ENCODE measurements around the gene TRIO.

TRIO gene

DNA sequence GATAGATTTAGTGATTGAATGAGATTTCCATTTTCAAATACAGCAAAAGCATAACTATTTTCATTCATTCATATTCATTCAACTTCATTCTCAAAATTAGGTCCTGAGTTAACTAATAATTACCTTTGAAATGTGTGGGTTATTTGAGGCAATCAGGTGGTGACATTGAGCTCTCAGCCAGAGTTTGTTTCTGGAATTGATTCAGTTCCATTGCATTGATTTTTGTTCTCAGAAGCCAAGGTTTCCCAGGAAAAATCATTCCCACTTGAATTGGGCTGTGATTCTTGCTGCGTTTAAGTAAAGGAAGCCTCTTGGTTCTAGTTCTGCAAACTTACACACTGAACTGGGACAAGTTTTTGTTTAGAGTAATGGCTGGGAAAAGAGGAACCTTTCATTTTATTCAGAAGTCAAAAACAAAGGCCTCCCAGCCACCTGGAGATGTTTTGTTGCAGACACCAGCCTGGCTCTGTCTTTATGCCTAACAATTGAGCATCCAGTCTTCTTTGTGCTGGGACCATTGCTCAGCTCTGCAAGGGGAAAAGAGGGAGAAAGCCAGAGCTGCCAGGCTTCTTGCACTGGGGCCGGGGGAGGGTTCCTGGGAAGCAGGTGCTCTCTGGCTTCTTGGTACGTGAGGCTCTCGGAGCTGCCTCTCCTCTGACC lies 198.6 kb downstream of the TRIO start (continued):
- TF ChIP-seq, protein P1, sequence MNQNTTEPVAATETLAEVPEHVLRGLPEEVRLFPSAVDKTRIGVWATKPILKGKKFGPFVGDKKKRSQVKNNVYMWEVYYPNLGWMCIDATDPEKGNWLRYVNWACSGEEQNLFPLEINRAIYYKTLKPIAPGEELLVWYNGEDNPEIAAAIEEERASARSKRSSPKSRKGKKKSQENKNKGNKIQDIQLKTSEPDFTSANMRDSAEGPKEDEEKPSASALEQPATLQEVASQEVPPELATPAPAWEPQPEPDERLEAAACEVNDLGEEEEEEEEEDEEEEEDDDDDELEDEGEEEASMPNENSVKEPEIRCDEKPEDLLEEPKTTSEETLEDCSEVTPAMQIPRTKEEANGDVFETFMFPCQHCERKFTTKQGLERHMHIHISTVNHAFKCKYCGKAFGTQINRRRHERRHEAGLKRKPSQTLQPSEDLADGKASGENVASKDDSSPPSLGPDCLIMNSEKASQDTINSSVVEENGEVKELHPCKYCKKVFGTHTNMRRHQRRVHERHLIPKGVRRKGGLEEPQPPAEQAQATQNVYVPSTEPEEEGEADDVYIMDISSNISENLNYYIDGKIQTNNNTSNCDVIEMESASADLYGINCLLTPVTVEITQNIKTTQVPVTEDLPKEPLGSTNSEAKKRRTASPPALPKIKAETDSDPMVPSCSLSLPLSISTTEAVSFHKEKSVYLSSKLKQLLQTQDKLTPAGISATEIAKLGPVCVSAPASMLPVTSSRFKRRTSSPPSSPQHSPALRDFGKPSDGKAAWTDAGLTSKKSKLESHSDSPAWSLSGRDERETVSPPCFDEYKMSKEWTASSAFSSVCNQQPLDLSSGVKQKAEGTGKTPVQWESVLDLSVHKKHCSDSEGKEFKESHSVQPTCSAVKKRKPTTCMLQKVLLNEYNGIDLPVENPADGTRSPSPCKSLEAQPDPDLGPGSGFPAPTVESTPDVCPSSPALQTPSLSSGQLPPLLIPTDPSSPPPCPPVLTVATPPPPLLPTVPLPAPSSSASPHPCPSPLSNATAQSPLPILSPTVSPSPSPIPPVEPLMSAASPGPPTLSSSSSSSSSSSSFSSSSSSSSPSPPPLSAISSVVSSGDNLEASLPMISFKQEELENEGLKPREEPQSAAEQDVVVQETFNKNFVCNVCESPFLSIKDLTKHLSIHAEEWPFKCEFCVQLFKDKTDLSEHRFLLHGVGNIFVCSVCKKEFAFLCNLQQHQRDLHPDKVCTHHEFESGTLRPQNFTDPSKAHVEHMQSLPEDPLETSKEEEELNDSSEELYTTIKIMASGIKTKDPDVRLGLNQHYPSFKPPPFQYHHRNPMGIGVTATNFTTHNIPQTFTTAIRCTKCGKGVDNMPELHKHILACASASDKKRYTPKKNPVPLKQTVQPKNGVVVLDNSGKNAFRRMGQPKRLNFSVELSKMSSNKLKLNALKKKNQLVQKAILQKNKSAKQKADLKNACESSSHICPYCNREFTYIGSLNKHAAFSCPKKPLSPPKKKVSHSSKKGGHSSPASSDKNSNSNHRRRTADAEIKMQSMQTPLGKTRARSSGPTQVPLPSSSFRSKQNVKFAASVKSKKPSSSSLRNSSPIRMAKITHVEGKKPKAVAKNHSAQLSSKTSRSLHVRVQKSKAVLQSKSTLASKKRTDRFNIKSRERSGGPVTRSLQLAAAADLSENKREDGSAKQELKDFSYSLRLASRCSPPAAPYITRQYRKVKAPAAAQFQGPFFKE (tag by site-specific recombination; IDR thresholded peaks at IDR 0.05; ENCODE audit: borderline replicate concordance), result no peak
- TF ChIP-seq ZBTB17 (tag by site-specific recombination; IDR thresholded peaks at IDR 0.05), result no peak

DNA sequence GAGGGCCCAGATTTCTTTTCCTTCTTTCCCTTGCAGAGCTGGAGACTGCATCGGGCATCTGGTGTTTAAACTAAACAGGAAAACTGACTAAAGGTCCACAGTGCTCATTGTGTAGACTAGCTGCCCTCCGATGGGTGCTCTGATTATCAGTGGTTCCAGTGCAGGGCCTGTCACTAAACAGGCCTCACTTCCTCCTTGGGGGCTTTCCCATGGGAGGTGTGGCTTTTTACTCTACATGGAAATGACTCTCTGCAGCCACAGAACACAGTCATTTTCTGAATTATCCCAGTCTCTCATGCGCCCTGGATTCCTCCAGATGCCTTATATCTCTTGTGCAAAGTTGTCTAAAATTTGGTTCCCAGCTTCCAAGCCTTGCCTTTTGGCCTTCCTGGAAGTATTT lies 199.2 kb downstream of the TRIO start:
- Histone ChIP-seq H3K4me3 (ENCODE audit: low read depth, low read length) (no peak overlapping the region), H3K9me3 (ENCODE audit: control insufficient read depth, insufficient read depth, low read depth, low read length) (no peaks in the 10 kb centered on the region), H3K36me3 (ENCODE audit: control insufficient read depth in 2 of 2, insufficient read depth in 1 of 2, low read length in 2 of 2) (peaks cover 13 to 57% of the 10 kb centered on the region in 2 experiments), H3K27ac (ENCODE audit: extremely low read depth, low read depth, low read length) (no peak overlapping the region), H3K4me1 (ENCODE audit: control insufficient read depth, insufficient read depth, low read length) (no peaks in the 10 kb centered on the region)
- POLR2A ChIA-PET, result no interaction called here
- CTCF ChIA-PET, result interaction anchor here (0.6 to 1.1 kb wide), 3 partner anchors 9 to 306 kb away, joined by 3 to 4 read pairs (median 3); no protein-coding TSS in a partner anchor
- TF ChIP-seq ZNF311 (tag by site-specific recombination; IDR thresholded peaks at IDR 0.05; ENCODE audit: borderline replicate concordance) (no peak), ZNF175 (tag by site-specific recombination; IDR thresholded peaks at IDR 0.05) (no peak), SETDB1 (IDR thresholded peaks at IDR 0.05; ENCODE audit: insufficient read length, low read length) (no peak), ZNF544 (tag by site-specific recombination; IDR thresholded peaks at IDR 0.05) (no peak), ZNF768 (tag by site-specific recombination; IDR thresholded peaks at IDR 0.05) (no peak), ZNF501 (tag by site-specific recombination; IDR thresholded peaks at IDR 0.05) (no peak), ZNF514 (tag by site-specific recombination; IDR thresholded peaks at IDR 0.05) (no peak), ZNF791 (tag by site-specific recombination; IDR thresholded peaks at IDR 0.05) (no peak), ZXDB (tag by site-specific recombination; IDR thresholded peaks at IDR 0.05) (no peak), ZFP3 (tag by site-specific recombination; IDR thresholded peaks at IDR 0.05; ENCODE audit: low read depth) (no peak), ZNF146 (tag by site-specific recombination; IDR thresholded peaks at IDR 0.05) (no peak), ZNF785 (tag by site-specific recombination; IDR thresholded peaks at IDR 0.05) (no peak), ZNF19 (tag by site-specific recombination; IDR thresholded peaks at IDR 0.05; ENCODE audit: low read depth) (no peak), ZFP41 (tag by site-specific recombination; IDR thresholded peaks at IDR 0.05; ENCODE audit: borderline replicate concordance) (no peak)
- TF ChIP-seq, protein P2, sequence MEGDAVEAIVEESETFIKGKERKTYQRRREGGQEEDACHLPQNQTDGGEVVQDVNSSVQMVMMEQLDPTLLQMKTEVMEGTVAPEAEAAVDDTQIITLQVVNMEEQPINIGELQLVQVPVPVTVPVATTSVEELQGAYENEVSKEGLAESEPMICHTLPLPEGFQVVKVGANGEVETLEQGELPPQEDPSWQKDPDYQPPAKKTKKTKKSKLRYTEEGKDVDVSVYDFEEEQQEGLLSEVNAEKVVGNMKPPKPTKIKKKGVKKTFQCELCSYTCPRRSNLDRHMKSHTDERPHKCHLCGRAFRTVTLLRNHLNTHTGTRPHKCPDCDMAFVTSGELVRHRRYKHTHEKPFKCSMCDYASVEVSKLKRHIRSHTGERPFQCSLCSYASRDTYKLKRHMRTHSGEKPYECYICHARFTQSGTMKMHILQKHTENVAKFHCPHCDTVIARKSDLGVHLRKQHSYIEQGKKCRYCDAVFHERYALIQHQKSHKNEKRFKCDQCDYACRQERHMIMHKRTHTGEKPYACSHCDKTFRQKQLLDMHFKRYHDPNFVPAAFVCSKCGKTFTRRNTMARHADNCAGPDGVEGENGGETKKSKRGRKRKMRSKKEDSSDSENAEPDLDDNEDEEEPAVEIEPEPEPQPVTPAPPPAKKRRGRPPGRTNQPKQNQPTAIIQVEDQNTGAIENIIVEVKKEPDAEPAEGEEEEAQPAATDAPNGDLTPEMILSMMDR (tag by site-specific recombination; IDR thresholded peaks at IDR 0.05), result no peak
- TF ChIP-seq, protein P3, sequence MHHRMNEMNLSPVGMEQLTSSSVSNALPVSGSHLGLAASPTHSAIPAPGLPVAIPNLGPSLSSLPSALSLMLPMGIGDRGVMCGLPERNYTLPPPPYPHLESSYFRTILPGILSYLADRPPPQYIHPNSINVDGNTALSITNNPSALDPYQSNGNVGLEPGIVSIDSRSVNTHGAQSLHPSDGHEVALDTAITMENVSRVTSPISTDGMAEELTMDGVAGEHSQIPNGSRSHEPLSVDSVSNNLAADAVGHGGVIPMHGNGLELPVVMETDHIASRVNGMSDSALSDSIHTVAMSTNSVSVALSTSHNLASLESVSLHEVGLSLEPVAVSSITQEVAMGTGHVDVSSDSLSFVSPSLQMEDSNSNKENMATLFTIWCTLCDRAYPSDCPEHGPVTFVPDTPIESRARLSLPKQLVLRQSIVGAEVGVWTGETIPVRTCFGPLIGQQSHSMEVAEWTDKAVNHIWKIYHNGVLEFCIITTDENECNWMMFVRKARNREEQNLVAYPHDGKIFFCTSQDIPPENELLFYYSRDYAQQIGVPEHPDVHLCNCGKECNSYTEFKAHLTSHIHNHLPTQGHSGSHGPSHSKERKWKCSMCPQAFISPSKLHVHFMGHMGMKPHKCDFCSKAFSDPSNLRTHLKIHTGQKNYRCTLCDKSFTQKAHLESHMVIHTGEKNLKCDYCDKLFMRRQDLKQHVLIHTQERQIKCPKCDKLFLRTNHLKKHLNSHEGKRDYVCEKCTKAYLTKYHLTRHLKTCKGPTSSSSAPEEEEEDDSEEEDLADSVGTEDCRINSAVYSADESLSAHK (tag by site-specific recombination; IDR thresholded peaks at IDR 0.05), result no peak
- TF ChIP-seq, protein P4, sequence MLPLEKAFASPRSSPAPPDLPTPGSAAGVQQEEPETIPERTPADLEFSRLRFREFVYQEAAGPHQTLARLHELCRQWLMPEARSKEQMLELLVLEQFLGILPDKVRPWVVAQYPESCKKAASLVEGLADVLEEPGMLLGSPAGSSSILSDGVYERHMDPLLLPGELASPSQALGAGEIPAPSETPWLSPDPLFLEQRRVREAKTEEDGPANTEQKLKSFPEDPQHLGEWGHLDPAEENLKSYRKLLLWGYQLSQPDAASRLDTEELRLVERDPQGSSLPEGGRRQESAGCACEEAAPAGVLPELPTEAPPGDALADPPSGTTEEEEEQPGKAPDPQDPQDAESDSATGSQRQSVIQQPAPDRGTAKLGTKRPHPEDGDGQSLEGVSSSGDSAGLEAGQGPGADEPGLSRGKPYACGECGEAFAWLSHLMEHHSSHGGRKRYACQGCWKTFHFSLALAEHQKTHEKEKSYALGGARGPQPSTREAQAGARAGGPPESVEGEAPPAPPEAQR (tag by site-specific recombination; IDR thresholded peaks at IDR 0.05), result no peak
